ENCODE measurements around the gene CTSC. TPM values are rescaled to one million over a fixed set of nuclear protein-coding genes. Genes with fewer than 3 reads are reported as not detected.

The CTSC gene
- total RNA-seq, 1 experiment from 2014 or later, result 38.0 TPM

DNA sequence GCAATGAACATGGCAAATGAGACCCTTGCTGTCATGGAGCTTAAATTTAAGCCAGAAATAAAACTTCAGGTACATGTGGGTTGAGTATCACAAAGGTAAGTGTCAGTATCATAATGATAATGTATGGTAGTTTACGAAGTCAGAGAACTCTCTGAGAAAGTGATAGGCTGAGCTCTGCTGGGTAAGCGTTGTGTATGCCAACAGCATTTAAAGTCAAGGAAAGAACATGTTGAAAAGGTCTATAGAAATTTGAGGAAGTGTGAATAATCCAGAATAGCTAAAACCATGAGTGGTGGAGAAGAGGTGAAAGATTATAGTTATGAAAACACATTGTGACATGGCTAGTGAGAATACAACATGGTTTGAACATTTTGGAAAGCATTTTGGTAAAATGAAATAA, 17.4 kb upstream of the CTSC start:
- ATAC-seq, result no peak
- H3K27me3 ChIP-seq (ENCODE audit: insufficient read depth, low read length), result no peaks in the 10 kb centered on the region
- RAD21 ChIA-PET (ENCODE audit: low non-redundant PET in 1 of 2, low total read pairs in 2 of 2, uncharacterized antibody in 2 of 2, unreplicated experiment in 2 of 2), result no interaction called here
- H3K9me2 ChIP-seq (ENCODE audit: insufficient read depth), result no peaks in the 10 kb centered on the region; the same call in 1 of the 2 replicates
- no peaks in the 10 kb centered on the region for H3K36me3 ChIP-seq (ENCODE audit: control insufficient read depth in 1 of 2, insufficient read depth in 2 of 2, low read length in 2 of 2)
- no peak overlapping the region for H2AFZ ChIP-seq (ENCODE audit: low read depth, low read length, poor library complexity, severe bottlenecking)
- H3K4me1 ChIP-seq (ENCODE audit: control insufficient read depth in 1 of 2, insufficient read depth in 2 of 2, low read length in 2 of 2), result no peaks in the 10 kb centered on the region
- no peak overlapping the region for H3K27ac ChIP-seq (ENCODE audit: low read depth, low read length)
- no TSS peak for BruUV-seq (replicated peaks)
- no peaks in the 10 kb centered on the region for H4K20me1 ChIP-seq (ENCODE audit: insufficient read depth)
- TF ChIP-seq RAD21 (IDR thresholded peaks at IDR 0.05; ENCODE audit: low read depth) (no peak), EZH2 (IDR thresholded peaks at IDR 0.05) (no peak), JUND (IDR thresholded peaks at IDR 0.05) (no peak), SRF (IDR thresholded peaks at IDR 0.05; ENCODE audit: low read depth) (no peak), EZH2phosphoT487 (IDR thresholded peaks at IDR 0.05; ENCODE audit: borderline replicate concordance) (no peak), SIN3A (IDR thresholded peaks at IDR 0.05; ENCODE audit: low read depth) (no peak), CEBPB (IDR thresholded peaks at IDR 0.05; ENCODE audit: low read depth) (no peak), YY1 (IDR thresholded peaks at IDR 0.05; ENCODE audit: extremely low read depth, insufficient replicate concordance, low read depth, low read length) (no peak), SP1 (IDR thresholded peaks at IDR 0.05; ENCODE audit: low read depth) (no peak), EGR1 (IDR thresholded peaks at IDR 0.05; ENCODE audit: low read depth) (no peak), POLR2A (IDR thresholded peaks at IDR 0.05; ENCODE audit: borderline replicate concordance, extremely low read depth, insufficient read depth, insufficient read length) (no peak)
- TF ChIP-seq, protein P1, sequence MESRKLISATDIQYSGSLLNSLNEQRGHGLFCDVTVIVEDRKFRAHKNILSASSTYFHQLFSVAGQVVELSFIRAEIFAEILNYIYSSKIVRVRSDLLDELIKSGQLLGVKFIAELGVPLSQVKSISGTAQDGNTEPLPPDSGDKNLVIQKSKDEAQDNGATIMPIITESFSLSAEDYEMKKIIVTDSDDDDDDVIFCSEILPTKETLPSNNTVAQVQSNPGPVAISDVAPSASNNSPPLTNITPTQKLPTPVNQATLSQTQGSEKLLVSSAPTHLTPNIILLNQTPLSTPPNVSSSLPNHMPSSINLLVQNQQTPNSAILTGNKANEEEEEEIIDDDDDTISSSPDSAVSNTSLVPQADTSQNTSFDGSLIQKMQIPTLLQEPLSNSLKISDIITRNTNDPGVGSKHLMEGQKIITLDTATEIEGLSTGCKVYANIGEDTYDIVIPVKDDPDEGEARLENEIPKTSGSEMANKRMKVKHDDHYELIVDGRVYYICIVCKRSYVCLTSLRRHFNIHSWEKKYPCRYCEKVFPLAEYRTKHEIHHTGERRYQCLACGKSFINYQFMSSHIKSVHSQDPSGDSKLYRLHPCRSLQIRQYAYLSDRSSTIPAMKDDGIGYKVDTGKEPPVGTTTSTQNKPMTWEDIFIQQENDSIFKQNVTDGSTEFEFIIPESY (IDR thresholded peaks at IDR 0.05; ENCODE audit: extremely low read depth, insufficient replicate concordance, low read length), result no peak
- TF ChIP-seq, protein P2, sequence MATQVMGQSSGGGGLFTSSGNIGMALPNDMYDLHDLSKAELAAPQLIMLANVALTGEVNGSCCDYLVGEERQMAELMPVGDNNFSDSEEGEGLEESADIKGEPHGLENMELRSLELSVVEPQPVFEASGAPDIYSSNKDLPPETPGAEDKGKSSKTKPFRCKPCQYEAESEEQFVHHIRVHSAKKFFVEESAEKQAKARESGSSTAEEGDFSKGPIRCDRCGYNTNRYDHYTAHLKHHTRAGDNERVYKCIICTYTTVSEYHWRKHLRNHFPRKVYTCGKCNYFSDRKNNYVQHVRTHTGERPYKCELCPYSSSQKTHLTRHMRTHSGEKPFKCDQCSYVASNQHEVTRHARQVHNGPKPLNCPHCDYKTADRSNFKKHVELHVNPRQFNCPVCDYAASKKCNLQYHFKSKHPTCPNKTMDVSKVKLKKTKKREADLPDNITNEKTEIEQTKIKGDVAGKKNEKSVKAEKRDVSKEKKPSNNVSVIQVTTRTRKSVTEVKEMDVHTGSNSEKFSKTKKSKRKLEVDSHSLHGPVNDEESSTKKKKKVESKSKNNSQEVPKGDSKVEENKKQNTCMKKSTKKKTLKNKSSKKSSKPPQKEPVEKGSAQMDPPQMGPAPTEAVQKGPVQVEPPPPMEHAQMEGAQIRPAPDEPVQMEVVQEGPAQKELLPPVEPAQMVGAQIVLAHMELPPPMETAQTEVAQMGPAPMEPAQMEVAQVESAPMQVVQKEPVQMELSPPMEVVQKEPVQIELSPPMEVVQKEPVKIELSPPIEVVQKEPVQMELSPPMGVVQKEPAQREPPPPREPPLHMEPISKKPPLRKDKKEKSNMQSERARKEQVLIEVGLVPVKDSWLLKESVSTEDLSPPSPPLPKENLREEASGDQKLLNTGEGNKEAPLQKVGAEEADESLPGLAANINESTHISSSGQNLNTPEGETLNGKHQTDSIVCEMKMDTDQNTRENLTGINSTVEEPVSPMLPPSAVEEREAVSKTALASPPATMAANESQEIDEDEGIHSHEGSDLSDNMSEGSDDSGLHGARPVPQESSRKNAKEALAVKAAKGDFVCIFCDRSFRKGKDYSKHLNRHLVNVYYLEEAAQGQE (IDR thresholded peaks at IDR 0.05; ENCODE audit: low read depth), result no peak
- H3K4me2 ChIP-seq (ENCODE audit: low read length), result no peak overlapping the region
- no peaks in the 10 kb centered on the region for H3K79me2 ChIP-seq (ENCODE audit: insufficient read depth, low read length)
- DNase-seq (ENCODE audit: low read depth, low spot score), result no peak
- POLR2A ChIA-PET, result no interaction called here
- H3K9me3 ChIP-seq (ENCODE audit: control insufficient read depth in 1 of 2, insufficient read depth in 1 of 2, low read depth in 1 of 2, low read length in 2 of 2), result no peaks in the 10 kb centered on the region
- CTCF ChIA-PET, result no interaction called here
- H3K9ac ChIP-seq (ENCODE audit: low read length), result no peak overlapping the region
- no peak overlapping the region for H3K4me3 ChIP-seq (replicated peaks in 1 of 2; ENCODE audit: low read depth in 1 of 2, low read length in 2 of 2)
- intact Hi-C loops (cut with micrococcal nuclease), result no loop called here

Measured in HCT116 (cell line).